Measurements from ENCODE around the gene CARD11. TPM values are rescaled to one million over a fixed set of nuclear protein-coding genes. Genes with fewer than 3 reads are reported as not detected.

Gene CARD11
- total RNA-seq, 2 experiments from 2014 or later: 118 to 122 TPM

- no peaks in the 10 kb centered on the region for H3K27me3 Mint-ChIP-seq
- peaks cover 9% of the 10 kb centered on the region for H3K9me3 Mint-ChIP-seq
- Histone ChIP-seq H3K4me3 (ENCODE audit: low read length) (no peak overlapping the region), H3K36me3 (ENCODE audit: insufficient read depth, low read length) (peaks cover 65% of the 10 kb centered on the region), H3K4me1 (ENCODE audit: insufficient read depth, low read length) (peaks cover 34% of the 10 kb centered on the region), H3K27ac (ENCODE audit: low read depth in 1 of 2, low read length in 2 of 2) (no peak overlapping the region), H3K9me3 (ENCODE audit: control insufficient read depth in 1 of 2, insufficient read depth in 1 of 2, low read length in 2 of 2) (no peaks in the 10 kb centered on the region), H3K27me3 (ENCODE audit: control insufficient read depth in 1 of 2, insufficient read depth in 2 of 2, low read length in 2 of 2) (no peaks in the 10 kb centered on the region)
- ATAC-seq (ENCODE audit: poor library complexity): no peak
- peaks cover 60% of the 10 kb centered on the region for H3K4me1 Mint-ChIP-seq (ENCODE audit: low read depth)
- CTCF ChIA-PET: no interaction called here
- peak in 1 of 14 experiments; percentile 25 for DNase-seq
- intact Hi-C loops (cut with DNase I, micrococcal nuclease): loop anchor here (5.0 to 10.0 kb wide), 3 partner anchors 62 to 92 kb away; partner anchors contain the start of gene CARD11 (in 2 of the 2)
- POLR2A ChIA-PET: no interaction called here
- TF ChIP-seq, protein P1, sequence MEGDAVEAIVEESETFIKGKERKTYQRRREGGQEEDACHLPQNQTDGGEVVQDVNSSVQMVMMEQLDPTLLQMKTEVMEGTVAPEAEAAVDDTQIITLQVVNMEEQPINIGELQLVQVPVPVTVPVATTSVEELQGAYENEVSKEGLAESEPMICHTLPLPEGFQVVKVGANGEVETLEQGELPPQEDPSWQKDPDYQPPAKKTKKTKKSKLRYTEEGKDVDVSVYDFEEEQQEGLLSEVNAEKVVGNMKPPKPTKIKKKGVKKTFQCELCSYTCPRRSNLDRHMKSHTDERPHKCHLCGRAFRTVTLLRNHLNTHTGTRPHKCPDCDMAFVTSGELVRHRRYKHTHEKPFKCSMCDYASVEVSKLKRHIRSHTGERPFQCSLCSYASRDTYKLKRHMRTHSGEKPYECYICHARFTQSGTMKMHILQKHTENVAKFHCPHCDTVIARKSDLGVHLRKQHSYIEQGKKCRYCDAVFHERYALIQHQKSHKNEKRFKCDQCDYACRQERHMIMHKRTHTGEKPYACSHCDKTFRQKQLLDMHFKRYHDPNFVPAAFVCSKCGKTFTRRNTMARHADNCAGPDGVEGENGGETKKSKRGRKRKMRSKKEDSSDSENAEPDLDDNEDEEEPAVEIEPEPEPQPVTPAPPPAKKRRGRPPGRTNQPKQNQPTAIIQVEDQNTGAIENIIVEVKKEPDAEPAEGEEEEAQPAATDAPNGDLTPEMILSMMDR (IDR thresholded peaks at IDR 0.05): no peak
- H3K36me3 Mint-ChIP-seq (ENCODE audit: low read depth): peaks cover 99% of the 10 kb centered on the region
- no peak overlapping the region for H3K4me3 Mint-ChIP-seq
- H3K27ac Mint-ChIP-seq: peak overlapping the region; percentile 63
These were observed 91.4 kb downstream of the CARD11 start for GRCh38 chr7:2952316-2952715.

DNA sequence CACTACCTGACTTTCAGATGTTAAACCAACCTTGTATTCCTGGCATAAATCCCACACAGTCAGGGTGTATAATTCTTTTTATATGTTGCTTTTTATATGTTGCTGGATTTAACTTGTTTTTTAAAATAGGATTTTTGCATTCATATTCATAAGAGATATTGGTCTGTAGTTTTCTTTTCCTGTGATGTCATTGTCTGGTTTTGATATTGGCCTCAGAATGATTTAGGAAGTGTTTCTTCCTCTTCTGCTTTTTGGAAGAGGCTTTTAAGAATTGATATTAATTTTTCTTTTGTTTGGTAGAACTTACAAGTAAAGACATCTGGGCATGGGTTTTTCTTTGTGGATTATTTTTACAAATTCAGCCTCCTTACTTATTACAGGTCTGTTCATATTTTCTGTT lies 93.1 kb downstream of the CARD11 start:
- Mint-ChIP-seq H3K4me1 (ENCODE audit: low read depth) (peaks cover 47% of the 10 kb centered on the region), H3K27ac (peak overlapping the region; percentile 63), H3K9me3 (peaks cover 9% of the 10 kb centered on the region), H3K27me3 (no peaks in the 10 kb centered on the region), H3K36me3 (ENCODE audit: low read depth) (peaks cover 99% of the 10 kb centered on the region), H3K4me3 (no peak overlapping the region)
- peaks cover 29% of the 10 kb centered on the region for H3K4me1 ChIP-seq (ENCODE audit: insufficient read depth, low read length)
- no peaks in the 10 kb centered on the region for H3K9me3 ChIP-seq (ENCODE audit: control insufficient read depth in 1 of 2, insufficient read depth in 1 of 2, low read length in 2 of 2)
- CTCF ChIA-PET: no interaction called here
- DNase-seq (no peak), ATAC-seq (ENCODE audit: poor library complexity) (no peak)
- POLR2A ChIA-PET: no interaction called here
- H3K4me3 ChIP-seq (ENCODE audit: low read length): no peak overlapping the region
- no peaks in the 10 kb centered on the region for H3K27me3 ChIP-seq (ENCODE audit: control insufficient read depth in 1 of 2, insufficient read depth in 2 of 2, low read length in 2 of 2)
- peaks cover 68% of the 10 kb centered on the region for H3K36me3 ChIP-seq (ENCODE audit: insufficient read depth, low read length)
- TF ChIP-seq, protein P1 (IDR thresholded peaks at IDR 0.05): no peak
- intact Hi-C loops (cut with DNase I, micrococcal nuclease): loop anchor here (5.0 to 10.0 kb wide), 3 partner anchors 64 to 94 kb away; partner anchors contain the start of gene CARD11 (in 2 of the 2)
- peak overlapping the region in 1 of 2 donors; percentile 15 for H3K27ac ChIP-seq (ENCODE audit: low read depth in 1 of 2, low read length in 2 of 2)

DNA sequence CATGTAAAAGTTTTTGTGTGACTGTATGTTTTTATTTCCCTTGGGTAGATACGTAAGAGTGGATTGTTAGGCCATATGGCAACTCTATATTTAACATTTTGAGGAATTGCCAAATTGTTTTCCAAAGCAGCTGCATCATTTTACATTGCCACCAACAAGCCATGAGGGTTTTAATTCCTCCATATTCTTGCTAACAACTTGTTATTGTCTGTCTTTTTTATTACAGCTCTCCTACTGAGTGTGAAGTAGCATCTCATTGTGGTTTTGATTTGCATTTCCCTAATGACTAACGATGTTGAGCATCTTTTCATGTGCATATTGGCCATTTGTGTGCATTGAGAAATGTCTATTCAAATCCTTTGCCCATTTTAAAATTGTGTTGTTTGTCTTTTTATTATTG lies 94.9 kb downstream of the CARD11 start:
- intact Hi-C loops (cut with DNase I, micrococcal nuclease): no loop called here
- POLR2A ChIA-PET: no interaction called here
- peak overlapping the region; percentile 8 for H3K27ac Mint-ChIP-seq
- peaks cover 99% of the 10 kb centered on the region for H3K36me3 Mint-ChIP-seq (ENCODE audit: low read depth)
- H3K27me3 Mint-ChIP-seq: no peaks in the 10 kb centered on the region
- no peak for ATAC-seq (ENCODE audit: poor library complexity)
- Histone ChIP-seq H3K4me1 (ENCODE audit: insufficient read depth, low read length) (peaks cover 11% of the 10 kb centered on the region), H3K9me3 (ENCODE audit: control insufficient read depth in 1 of 2, insufficient read depth in 1 of 2, low read length in 2 of 2) (peaks cover 0 to 4% of the 10 kb centered on the region in 2 experiments), H3K4me3 (ENCODE audit: low read length) (no peak overlapping the region), H3K27me3 (ENCODE audit: control insufficient read depth in 1 of 2, insufficient read depth in 2 of 2, low read length in 2 of 2) (no peaks in the 10 kb centered on the region), H3K36me3 (ENCODE audit: insufficient read depth, low read length) (peaks cover 73% of the 10 kb centered on the region), H3K27ac (ENCODE audit: low read depth in 1 of 2, low read length in 2 of 2) (no peak overlapping the region)
- H3K9me3 Mint-ChIP-seq: peaks cover 9% of the 10 kb centered on the region
- no peak overlapping the region for H3K4me3 Mint-ChIP-seq
- peaks cover 29% of the 10 kb centered on the region for H3K4me1 Mint-ChIP-seq (ENCODE audit: low read depth)
- TF ChIP-seq, protein P1 (IDR thresholded peaks at IDR 0.05): no peak
- no peak for DNase-seq
- CTCF ChIA-PET: no interaction called here

All from CD4-positive, alpha-beta T cell (primary cell).